Fibroblast of pulmonary artery (primary cell): Measurements from ENCODE around the gene GCN1.
"Not testable (repeated sequence)": the region's sequence is repeated elsewhere in the genome, so short reads cannot be mapped to it uniquely, and the experiment has no call there.

Source experiments
- DNase-seq: peaks from one replicate; pipeline ENCODE4 v3.0.0-alpha.2; 2010; ENCODE audit warnings: low read depth
- H3K4me3 ChIP-seq: replicated peaks from 2 replicates; pipeline ENCODE4 v1.5.1; 2011; ENCODE audit warnings: low read depth, mild to moderate bottlenecking, control low read depth, low read length, moderate library complexity
- CTCF ChIP-seq: IDR thresholded peaks from 2 replicates; pipeline ENCODE4 v1.5.1; 2011; ENCODE audit warnings: mild to moderate bottlenecking, control low read depth, low read length, inconsistent platforms; ENCODE audit errors: missing control alignments

GCN1 gene

GRCh38 chr12:120212301-120212700 is 17.8 kb upstream of the GCN1 start:
- TF ChIP-seq CTCF, result no peak
- DNase-seq, result no peak
- H3K4me3 ChIP-seq, result no peak overlapping the region

GRCh38 chr12:120211904-120212283 is 17.4 kb upstream of the GCN1 start:
- no peak for DNase-seq
- no peak overlapping the region for H3K4me3 ChIP-seq
- TF ChIP-seq CTCF, result no peak

GRCh38 chr12:120211243-120211903 is 16.9 kb upstream of the GCN1 start:
- DNase-seq, result no peak
- H3K4me3 ChIP-seq, result no peak overlapping the region
- TF ChIP-seq CTCF, result no peak

GRCh38 chr12:120209851-120210250 is 15.3 kb upstream of the GCN1 start:
- no peak overlapping the region for H3K4me3 ChIP-seq
- TF ChIP-seq CTCF, result no peak
- no peak for DNase-seq

GRCh38 chr12:120207227-120207626 is 12.7 kb upstream of the GCN1 start:
- no peak overlapping the region for H3K4me3 ChIP-seq
- no peak for TF ChIP-seq CTCF
- DNase-seq, result no peak

- DNase-seq, H3K4me3 ChIP-seq: not testable (repeated sequence)
These were observed 12.3 kb upstream of the GCN1 start for GRCh38 chr12:120206781-120207180.

- H3K4me3 ChIP-seq, result no peak overlapping the region
- no peak for DNase-seq
- TF ChIP-seq CTCF, result no peak
These were observed 11.7 kb upstream of the GCN1 start for GRCh38 chr12:120206228-120206627.
